H9 (cell line): ENCODE results near the gene SH3BGR. TPM values are rescaled to one million over a fixed set of nuclear protein-coding genes. Genes with fewer than 3 reads are reported as not detected.

Source experiments
- DNase-seq: peaks from one replicate; pipeline ENCODE4 v3.0.0-alpha.2; 2017
- H2AFZ ChIP-seq: one replicate; pipeline ENCODE4 v1.6.1; 2013; ENCODE audit warnings: mild to moderate bottlenecking, low read length, control low read depth, moderate library complexity
- H2AK5ac ChIP-seq: 2 replicates; pipeline ENCODE4 v1.6.1; 2013; ENCODE audit warnings: low read length, control low read depth, mixed read lengths; ENCODE audit not compliant: insufficient read length
- H2BK120ac ChIP-seq: one replicate; pipeline ENCODE4 v1.6.1; 2013; ENCODE audit warnings: low read depth, mild to moderate bottlenecking, low read length, control low read depth, inconsistent platforms; ENCODE audit not compliant: poor library complexity, severe bottlenecking
- H2BK12ac ChIP-seq: 2 replicates; pipeline ENCODE4 v1.6.1; 2013; ENCODE audit warnings: low read length, control low read depth, mixed read lengths, low read depth; ENCODE audit not compliant: insufficient read length
- H2BK15ac ChIP-seq: 2 replicates; pipeline ENCODE4 v1.6.1; 2013; ENCODE audit warnings: low read depth, low read length, control low read depth
- H2BK20ac ChIP-seq: one replicate; pipeline ENCODE4 v1.6.1; 2013; ENCODE audit warnings: low read depth, mild to moderate bottlenecking, low read length, control low read depth, inconsistent platforms; ENCODE audit not compliant: poor library complexity, severe bottlenecking
- H2BK5ac ChIP-seq: 2 replicates; pipeline ENCODE4 v1.6.1; 2013; ENCODE audit warnings: low read length, control low read depth, mixed read lengths; ENCODE audit not compliant: insufficient read length
- H3K14ac ChIP-seq: 2 replicates; pipeline ENCODE4 v1.6.1; 2013; ENCODE audit warnings: low read length, control low read depth; ENCODE audit not compliant: insufficient read depth
- H3K18ac ChIP-seq: 2 replicates; pipeline ENCODE4 v1.6.1; 2013; ENCODE audit warnings: low read depth, mild to moderate bottlenecking, mixed read lengths, low read length, control low read depth; ENCODE audit not compliant: insufficient read length
- H3K23ac ChIP-seq: 2 replicates; pipeline ENCODE4 v1.6.1; 2013; ENCODE audit warnings: low read length, control low read depth, mixed read lengths, low read depth; ENCODE audit not compliant: insufficient read length
- H3K23me2 ChIP-seq: 2 replicates; pipeline ENCODE4 v1.6.1; 2013; ENCODE audit warnings: low read depth, mild to moderate bottlenecking, mixed read lengths, low read length, control low read depth; ENCODE audit not compliant: insufficient read length, poor library complexity, severe bottlenecking
- H3K27ac ChIP-seq: 2 replicates; pipeline ENCODE4 v1.5.1; 2013; ENCODE audit warnings: low read length, control low read depth, mixed read lengths, low read depth; ENCODE audit not compliant: insufficient read length
- H3K27me3 ChIP-seq: 2 replicates; pipeline ENCODE4 v1.6.1; 2013; ENCODE audit warnings: low read length, control low read depth, inconsistent platforms; ENCODE audit not compliant: insufficient read depth
- H3K4ac ChIP-seq: 2 replicates; pipeline ENCODE4 v1.6.1; 2013; ENCODE audit warnings: low read depth, mild to moderate bottlenecking, control low read depth, inconsistent platforms, low read length, moderate library complexity
- H3K4me1 ChIP-seq: 2 replicates; pipeline ENCODE4 v1.6.1; 2013; ENCODE audit warnings: low read length, control low read depth, inconsistent platforms; ENCODE audit not compliant: insufficient read depth
- H3K4me2 ChIP-seq: 2 replicates; pipeline ENCODE4 v1.6.1; 2013; ENCODE audit warnings: low read length, control low read depth, mixed read lengths; ENCODE audit not compliant: insufficient read length, insufficient read depth
- H3K56ac ChIP-seq: 2 replicates; pipeline ENCODE4 v1.6.1; 2013; ENCODE audit warnings: low read depth, mild to moderate bottlenecking, mixed read lengths, low read length, control low read depth; ENCODE audit not compliant: insufficient read length
- H3K79me1 ChIP-seq: 2 replicates; pipeline ENCODE4 v1.6.1; 2013; ENCODE audit warnings: low read depth, mild to moderate bottlenecking, moderate library complexity, low read length, control low read depth, inconsistent platforms; ENCODE audit not compliant: insufficient read depth, poor library complexity, severe bottlenecking
- H3K79me2 ChIP-seq: 2 replicates; pipeline ENCODE4 v1.6.1; 2013; ENCODE audit warnings: low read length, control low read depth, inconsistent platforms; ENCODE audit not compliant: insufficient read depth
- H3K9ac ChIP-seq: 2 replicates; pipeline ENCODE4 v1.6.1; 2013; ENCODE audit warnings: low read length, control low read depth, mixed read lengths; ENCODE audit not compliant: insufficient read length; ENCODE audit errors: extremely low read depth
- H3K9me3 ChIP-seq: one replicate; pipeline ENCODE4 v1.6.1; 2013; ENCODE audit warnings: low read depth, low read length, inconsistent platforms; ENCODE audit not compliant: control insufficient read depth
- H3T11ph ChIP-seq: one replicate; pipeline ENCODE4 v1.6.1; 2013; ENCODE audit warnings: mild to moderate bottlenecking, low read length, control low read depth, inconsistent platforms
- H4K20me1 ChIP-seq: one replicate; pipeline ENCODE4 v1.6.1; 2013; ENCODE audit not compliant: control insufficient read depth, insufficient read length, insufficient read depth
- H4K5ac ChIP-seq: 2 replicates; pipeline ENCODE4 v1.6.1; 2013; ENCODE audit warnings: low read depth, mild to moderate bottlenecking, mixed read lengths, low read length, control low read depth; ENCODE audit not compliant: insufficient read length
- H4K8ac ChIP-seq: replicated peaks from 2 replicates; pipeline ENCODE4 v1.6.1; 2013; ENCODE audit warnings: low read length, control low read depth, mixed read lengths, low read depth; ENCODE audit not compliant: insufficient read length
- H4K91ac ChIP-seq: 2 replicates; pipeline ENCODE4 v1.6.1; 2013; ENCODE audit warnings: low read depth, mild to moderate bottlenecking, moderate library complexity, mixed read lengths, low read length, control low read depth; ENCODE audit not compliant: insufficient read length
- H3K27ac Mint-ChIP-seq, 3 experiments: 2 replicates in 2 of 3; 3 replicates in 1 of 3; pipeline ENCODE4 v1.8.0; 2020 to 2021; ENCODE audit warnings: mixed read lengths in 3 of 3, mild to moderate bottlenecking in 1 of 3, moderate library complexity in 1 of 3
- H3K27me3 Mint-ChIP-seq: 2 replicates; pipeline ENCODE4 v1.8.0; 2021; ENCODE audit warnings: low read depth, mild to moderate bottlenecking, moderate library complexity, mixed read lengths
- H3K36me3 Mint-ChIP-seq, 3 experiments: 2 replicates in 2 of 3; 3 replicates in 1 of 3; pipeline ENCODE4 v1.8.0; 2020 to 2021; ENCODE audit warnings: low read depth in 3 of 3, mixed read lengths in 3 of 3; ENCODE audit not compliant: insufficient read depth in 1 of 3
- H3K4me1 Mint-ChIP-seq, 2 experiments: 2 replicates each; pipeline ENCODE4 v1.8.0; 2020; ENCODE audit warnings: mixed read lengths in 2 of 2
- H3K4me3 Mint-ChIP-seq, 2 experiments: 2 replicates in 1 of 2; 3 replicates in 1 of 2; pipeline ENCODE4 v1.8.0; 2020 to 2021; ENCODE audit warnings: mild to moderate bottlenecking in 2 of 2, mixed read lengths in 2 of 2, moderate library complexity in 1 of 2
- H3K9me3 Mint-ChIP-seq, 2 experiments: 2 replicates in 1 of 2; 3 replicates in 1 of 2; pipeline ENCODE4 v1.8.0; 2020; ENCODE audit warnings: mild to moderate bottlenecking in 2 of 2, mixed read lengths in 2 of 2, moderate library complexity in 1 of 2
- WGBS: extraction: QIAGEN DNeasy Blood & Tissue Kit; methylation state at CpG from one replicate; pipeline ENCODE4 v1.1.7; 2013; ENCODE audit warnings: missing lambda C conversion rate, low lambda C conversion rate, mixed read lengths; ENCODE audit not compliant: insufficient read length; ENCODE audit errors: extremely low coverage; 5-methylcytosine and 5-hydroxymethylcytosine counted together
- total RNA-seq: library from RNA; stranded (reverse); gene quantifications from 2 replicates; pipeline ENCODE4 v1.2.1, GENCODE V29; 2021
- TF ChIP-seq, protein P1 (sequence below): fragments of 200-600 bp; sonication (generic); conservative IDR thresholded peaks from 3 replicates; pipeline ENCODE4 v1.8.0; 2021; ENCODE audit warnings: antibody characterized with exemption, mild to moderate bottlenecking

SH3BGR gene
- total RNA-seq, 1 experiment from 2014 or later: 2.9 TPM

GRCh38 chr21:39511102-39511501, 59.3 kb downstream of the SH3BGR start:
- Mint-ChIP-seq H3K36me3 (peaks cover 0 to 4% (median 3%) of the 10 kb centered on the region in 3 experiments; a peak in 2 of 7 replicates), H3K9me3 (peaks cover 0 to 2% of the 10 kb centered on the region in 2 experiments; a peak in 2 of 5 replicates), H3K27ac (peak overlapping the region in 1 of 3 experiments; percentile 0; a peak in 2 of 7 replicates), H3K27me3 (no peaks in the 10 kb centered on the region; the same call in 1 of the 2 replicates), H3K4me1 (peaks cover 3 to 6% of the 10 kb centered on the region in 2 experiments; a peak in 3 of 4 replicates), H3K4me3 (no peak overlapping the region; a peak in 1 of 5 replicates)
- no peaks in the 10 kb centered on the region for H4K20me1 ChIP-seq
- no peak overlapping the region for H2BK20ac ChIP-seq
- no peak overlapping the region for H4K8ac ChIP-seq
- H3K23me2 ChIP-seq: no peaks in the 10 kb centered on the region
- H3K23ac ChIP-seq: no peak overlapping the region
- H3K79me2 ChIP-seq: no peaks in the 10 kb centered on the region
- WGBS: 100% methylated on average over 1 of the region's 3 CpGs
- H4K91ac ChIP-seq: no peak overlapping the region
- no peak overlapping the region for H2BK120ac ChIP-seq
- H3K79me1 ChIP-seq: no peaks in the 10 kb centered on the region
- H3K4me2 ChIP-seq: no peak overlapping the region
- no peak overlapping the region for H2AFZ ChIP-seq
- no peak overlapping the region for H3T11ph ChIP-seq
- H3K4me1 ChIP-seq: no peaks in the 10 kb centered on the region; the same call in 1 of the 2 replicates
- H3K27me3 ChIP-seq: no peaks in the 10 kb centered on the region
- peak overlapping the region; percentile 34; the same call in 1 of the 2 replicates for H2BK15ac ChIP-seq
- no peak overlapping the region for H3K56ac ChIP-seq
- no peak overlapping the region for H3K4ac ChIP-seq
- no peaks in the 10 kb centered on the region for H3K9me3 ChIP-seq
- H2AK5ac ChIP-seq: no peak overlapping the region
- H3K18ac ChIP-seq: peak overlapping the region; percentile 7
- H3K9ac ChIP-seq: no peak overlapping the region
- no peak overlapping the region for H3K14ac ChIP-seq
- DNase-seq: no peak
- no peak overlapping the region for H2BK5ac ChIP-seq
- H3K27ac ChIP-seq: no peak overlapping the region
- TF ChIP-seq, protein P1, sequence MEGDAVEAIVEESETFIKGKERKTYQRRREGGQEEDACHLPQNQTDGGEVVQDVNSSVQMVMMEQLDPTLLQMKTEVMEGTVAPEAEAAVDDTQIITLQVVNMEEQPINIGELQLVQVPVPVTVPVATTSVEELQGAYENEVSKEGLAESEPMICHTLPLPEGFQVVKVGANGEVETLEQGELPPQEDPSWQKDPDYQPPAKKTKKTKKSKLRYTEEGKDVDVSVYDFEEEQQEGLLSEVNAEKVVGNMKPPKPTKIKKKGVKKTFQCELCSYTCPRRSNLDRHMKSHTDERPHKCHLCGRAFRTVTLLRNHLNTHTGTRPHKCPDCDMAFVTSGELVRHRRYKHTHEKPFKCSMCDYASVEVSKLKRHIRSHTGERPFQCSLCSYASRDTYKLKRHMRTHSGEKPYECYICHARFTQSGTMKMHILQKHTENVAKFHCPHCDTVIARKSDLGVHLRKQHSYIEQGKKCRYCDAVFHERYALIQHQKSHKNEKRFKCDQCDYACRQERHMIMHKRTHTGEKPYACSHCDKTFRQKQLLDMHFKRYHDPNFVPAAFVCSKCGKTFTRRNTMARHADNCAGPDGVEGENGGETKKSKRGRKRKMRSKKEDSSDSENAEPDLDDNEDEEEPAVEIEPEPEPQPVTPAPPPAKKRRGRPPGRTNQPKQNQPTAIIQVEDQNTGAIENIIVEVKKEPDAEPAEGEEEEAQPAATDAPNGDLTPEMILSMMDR: no peak
- no peak overlapping the region for H4K5ac ChIP-seq
- no peak overlapping the region for H2BK12ac ChIP-seq
